A549 (cell line): ENCODE results near the gene ATP1A3. TPM values are rescaled to one million over a fixed set of nuclear protein-coding genes. Genes with fewer than 3 reads are reported as not detected.
A peak's percentile ranks its signal among the peaks of the same experiment; 100 is the strongest.

Experiments
- BHLHE40 ChIP-seq: IDR thresholded peaks from 2 replicates; pipeline ENCODE4 v1.6.1; 2012; ENCODE audit warnings: low read depth, low read length, inconsistent platforms
- CBX2 ChIP-seq: fragments of 200-600 bp; sonication (generic); IDR thresholded peaks from 2 replicates; pipeline ENCODE4 v1.6.1; 2016; ENCODE audit warnings: low read depth, mild to moderate bottlenecking, borderline replicate concordance
- CEBPB ChIP-seq, 2 experiments: fragments of >200 bp in 1 of 2; sonication (Bioruptor Twin) in 1 of 2; formaldehyde crosslinking in 1 of 2; IDR thresholded peaks; 2 replicates each; pipeline ENCODE4 v1.6.1; 2012 to 2016
- CHD4 ChIP-seq: fragments of 200-600 bp; sonication (generic); IDR thresholded peaks from 2 replicates; pipeline ENCODE4 v1.6.1; 2016; ENCODE audit warnings: antibody characterized with exemption, mild to moderate bottlenecking, borderline replicate concordance
- EP300 ChIP-seq, 2 experiments: fragments of >200 bp; sonication (Bioruptor Twin); formaldehyde crosslinking; IDR thresholded peaks; 2 replicates in 1 of 2; 3 replicates in 1 of 2; pipeline ENCODE4 v1.6.1; 2016 to 2017
- ESRRA ChIP-seq: fragments of 150-350 bp; IDR thresholded peaks from 2 replicates; pipeline ENCODE4 v1.6.1; 2014; ENCODE audit warnings: mild to moderate bottlenecking, low read length, borderline replicate concordance
- FOSB ChIP-seq: fragments of 250-450 bp; sonication (Bioruptor Pico); IDR thresholded peaks from 2 replicates; pipeline ENCODE4 v1.5.0; 2020; ENCODE audit warnings: mild to moderate bottlenecking, moderate library complexity
- FOSL2 ChIP-seq, 2 experiments: fragments of 450-650 bp in 1 of 2; fragments of >200 bp in 1 of 2; sonication (Bioruptor Twin) in 1 of 2; formaldehyde crosslinking; IDR thresholded peaks; 2 replicates each; pipeline versions ENCODE4 v1.5.0 to v1.6.1; 2016 to 2020; ENCODE audit warnings: mild to moderate bottlenecking in 1 of 2, moderate library complexity in 1 of 2
- FOXS1 ChIP-seq: fragments of 250-450 bp; sonication (Bioruptor Pico); IDR thresholded peaks from 2 replicates; pipeline ENCODE4 v1.5.0; 2020; ENCODE audit warnings: mild to moderate bottlenecking, moderate library complexity
- HEYL ChIP-seq: fragments of 250-450 bp; sonication (Bioruptor Pico); IDR thresholded peaks from 2 replicates; pipeline ENCODE4 v1.8.0; 2021; ENCODE audit warnings: mild to moderate bottlenecking, moderate library complexity
- HOXA7 ChIP-seq: fragments of 250-450 bp; sonication (Bioruptor Pico); IDR thresholded peaks from 2 replicates; pipeline ENCODE4 v1.5.0; 2020; ENCODE audit warnings: mild to moderate bottlenecking, moderate library complexity
- JUN ChIP-seq, 2 experiments: fragments of >200 bp; sonication (Bioruptor Twin); formaldehyde crosslinking; IDR thresholded peaks; 2 replicates in 1 of 2; 3 replicates in 1 of 2; pipeline ENCODE4 v1.6.1; 2016 to 2017
- MAFK ChIP-seq: fragments of 450-650 bp; IDR thresholded peaks from 2 replicates; pipeline ENCODE4 v1.6.1; 2014; ENCODE audit not compliant: partially characterized antibody
- MAZ ChIP-seq: fragments of 150-350 bp; IDR thresholded peaks from 2 replicates; pipeline ENCODE4 v1.6.1; 2014; ENCODE audit warnings: antibody characterized with exemption, low read depth, low read length, borderline replicate concordance
- PHF8 ChIP-seq: fragments of 200-600 bp; sonication (generic); IDR thresholded peaks from 2 replicates; pipeline ENCODE4 v1.6.1; 2016; ENCODE audit warnings: low read depth, mild to moderate bottlenecking, antibody characterized with exemption, moderate library complexity, borderline replicate concordance
- POLR2A ChIP-seq: IDR thresholded peaks from 2 replicates; pipeline ENCODE4 v1.6.1; 2012; ENCODE audit warnings: mild to moderate bottlenecking, low read length
- POLR2AphosphoS2 ChIP-seq: conservative IDR thresholded peaks from 2 replicates; pipeline ENCODE4 v1.6.1; 2012; ENCODE audit warnings: low read length, improper control_type of control experiment, inconsistent platforms
- RCOR1 ChIP-seq: fragments of 150-350 bp; IDR thresholded peaks from 2 replicates; pipeline ENCODE4 v1.6.1; 2014; ENCODE audit warnings: antibody characterized with exemption, low read length, low read depth
- RFX5 ChIP-seq: fragments of 450-650 bp; IDR thresholded peaks from 2 replicates; pipeline ENCODE4 v1.7.1; 2014; ENCODE audit warnings: antibody characterized with exemption, mild to moderate bottlenecking, moderate library complexity
- RNF2 ChIP-seq: fragments of 200-600 bp; sonication (generic); IDR thresholded peaks from 2 replicates; pipeline ENCODE4 v1.6.1; 2016; ENCODE audit warnings: low read depth, mild to moderate bottlenecking, antibody characterized with exemption, moderate library complexity, borderline replicate concordance
- SMC3 ChIP-seq: fragments of >200 bp; sonication (Bioruptor Twin); formaldehyde crosslinking; IDR thresholded peaks from 3 replicates; pipeline ENCODE4 v1.6.1; 2018; ENCODE audit warnings: inconsistent platforms
- TP53 ChIP-seq: fragments of 250-450 bp; sonication (Bioruptor Pico); IDR thresholded peaks from 2 replicates; pipeline ENCODE4 v1.5.0; 2021; ENCODE audit warnings: mild to moderate bottlenecking, moderate library complexity
- ZFP36 ChIP-seq: fragments of 450-650 bp; IDR thresholded peaks from 2 replicates; pipeline ENCODE4 v1.6.1; 2014; ENCODE audit warnings: borderline replicate concordance; ENCODE audit not compliant: partially characterized antibody
- ZSCAN20 ChIP-seq: fragments of 250-450 bp; sonication (Bioruptor Pico); IDR thresholded peaks from 2 replicates; pipeline ENCODE4 v1.8.0; 2022; ENCODE audit warnings: mild to moderate bottlenecking, moderate library complexity
- polyA plus RNA-seq, 4 experiments: library from polyadenylated mRNA; depleted of rRNA in 3 of 4; stranded (reverse); fragments of >200 nt; fragmentation: RNase III in 1 of 4; extraction: RNeasy Plus Mini Kit Qiagen cat#74134 plus additional on column Dnase treatment in 1 of 4; gene quantifications; 2 replicates in 3 of 4; 3 replicates in 1 of 4; pipeline ENCODE4 v1.2.3, GENCODE V29; 2011 to 2017
- TF ChIP-seq, protein P1 (sequence below): fragments of >200 bp; sonication (Bioruptor Twin); formaldehyde crosslinking; IDR thresholded peaks from 3 replicates; pipeline ENCODE4 v1.5.1; 2016
- TF ChIP-seq, protein P2 (sequence below): fragments of 250-450 bp; sonication (Bioruptor Pico); IDR thresholded peaks from 2 replicates; pipeline ENCODE4 v1.5.0; 2020; ENCODE audit warnings: low read depth, mild to moderate bottlenecking, moderate library complexity
- TF ChIP-seq, protein P3 (sequence below): fragments of 250-450 bp; sonication (Bioruptor Pico); IDR thresholded peaks from 2 replicates; pipeline ENCODE4 v1.5.0; 2021; ENCODE audit warnings: mild to moderate bottlenecking, moderate library complexity, borderline replicate concordance
- TF ChIP-seq, protein P4 (sequence below): fragments of 450-650 bp; IDR thresholded peaks from 2 replicates; pipeline ENCODE4 v1.6.1; 2014; ENCODE audit warnings: antibody characterized with exemption
- TF ChIP-seq, protein P5 (sequence below): fragments of 150-350 bp; IDR thresholded peaks from 2 replicates; pipeline ENCODE4 v1.6.1; 2014; ENCODE audit warnings: low read depth, mild to moderate bottlenecking, low read length
- TF ChIP-seq, protein P6 (sequence below): fragments of 200-600 bp; sonication (generic); IDR thresholded peaks from 2 replicates; pipeline ENCODE4 v1.6.1; 2016; ENCODE audit warnings: antibody characterized with exemption, mild to moderate bottlenecking, moderate library complexity

ATP1A3 gene
- polyA plus RNA-seq, 2 of the 4 experiments (the other 2 are of a cell fraction), result 0.67 to 3.7 TPM

DNA sequence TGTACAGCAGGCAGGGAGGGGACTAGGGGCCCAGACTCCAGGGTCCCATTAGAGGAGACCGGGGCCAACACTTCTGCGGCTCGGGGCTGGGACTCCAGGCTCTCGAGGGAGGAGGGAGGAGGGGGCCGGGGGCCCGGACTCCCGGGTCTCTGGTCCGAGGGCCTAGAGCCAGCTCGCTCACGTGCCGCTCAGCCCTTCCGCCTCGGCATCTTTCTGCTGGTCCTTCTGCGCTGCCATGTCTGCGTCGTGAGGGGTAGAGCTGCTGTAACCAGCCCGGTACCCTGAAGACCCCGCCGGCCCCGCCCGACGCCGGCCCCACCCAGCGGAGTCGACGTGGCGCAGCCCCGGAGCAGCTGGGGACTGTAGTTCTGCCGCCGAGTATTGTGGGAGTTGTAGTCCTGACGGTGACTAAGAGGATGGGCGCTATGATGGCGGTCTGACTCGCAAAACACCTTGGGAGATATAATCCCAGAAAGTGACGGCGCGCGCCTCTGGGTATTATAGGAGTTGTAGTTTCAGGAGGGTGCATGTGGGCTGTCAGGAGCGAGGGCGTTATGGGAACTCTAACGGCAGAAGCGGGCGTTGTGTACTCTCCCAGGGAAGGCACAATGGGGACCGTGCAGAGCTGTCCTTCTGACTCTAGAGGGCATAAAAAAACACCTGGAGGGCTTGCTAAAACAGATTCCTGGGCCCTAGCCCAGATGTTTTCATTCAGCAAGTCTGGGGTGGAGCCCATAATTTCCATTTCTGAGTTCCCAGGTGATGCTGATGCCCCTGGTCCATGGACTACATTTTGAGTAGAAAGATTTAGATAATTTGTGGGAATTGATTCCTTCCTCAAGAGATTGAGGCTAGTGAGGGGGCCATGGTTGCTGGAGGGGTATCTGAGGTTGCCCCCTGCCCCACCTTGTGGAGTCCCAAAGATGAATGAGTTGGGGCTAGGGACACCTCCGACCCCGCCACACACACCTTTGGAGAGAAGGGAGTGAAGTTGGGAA, 34.7 kb downstream of the ATP1A3 start, which contains the start of gene RABAC1 (continued):
- TF ChIP-seq, protein P1, sequence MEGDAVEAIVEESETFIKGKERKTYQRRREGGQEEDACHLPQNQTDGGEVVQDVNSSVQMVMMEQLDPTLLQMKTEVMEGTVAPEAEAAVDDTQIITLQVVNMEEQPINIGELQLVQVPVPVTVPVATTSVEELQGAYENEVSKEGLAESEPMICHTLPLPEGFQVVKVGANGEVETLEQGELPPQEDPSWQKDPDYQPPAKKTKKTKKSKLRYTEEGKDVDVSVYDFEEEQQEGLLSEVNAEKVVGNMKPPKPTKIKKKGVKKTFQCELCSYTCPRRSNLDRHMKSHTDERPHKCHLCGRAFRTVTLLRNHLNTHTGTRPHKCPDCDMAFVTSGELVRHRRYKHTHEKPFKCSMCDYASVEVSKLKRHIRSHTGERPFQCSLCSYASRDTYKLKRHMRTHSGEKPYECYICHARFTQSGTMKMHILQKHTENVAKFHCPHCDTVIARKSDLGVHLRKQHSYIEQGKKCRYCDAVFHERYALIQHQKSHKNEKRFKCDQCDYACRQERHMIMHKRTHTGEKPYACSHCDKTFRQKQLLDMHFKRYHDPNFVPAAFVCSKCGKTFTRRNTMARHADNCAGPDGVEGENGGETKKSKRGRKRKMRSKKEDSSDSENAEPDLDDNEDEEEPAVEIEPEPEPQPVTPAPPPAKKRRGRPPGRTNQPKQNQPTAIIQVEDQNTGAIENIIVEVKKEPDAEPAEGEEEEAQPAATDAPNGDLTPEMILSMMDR, result peak; percentile 54
- TF ChIP-seq ZFP36, result no peak
- TF ChIP-seq TP53 (CRISPR knock-in tag), result 0 out of 2 replicates have a peak, but pooled peaks have one; percentile 45
- TF ChIP-seq, protein P2, sequence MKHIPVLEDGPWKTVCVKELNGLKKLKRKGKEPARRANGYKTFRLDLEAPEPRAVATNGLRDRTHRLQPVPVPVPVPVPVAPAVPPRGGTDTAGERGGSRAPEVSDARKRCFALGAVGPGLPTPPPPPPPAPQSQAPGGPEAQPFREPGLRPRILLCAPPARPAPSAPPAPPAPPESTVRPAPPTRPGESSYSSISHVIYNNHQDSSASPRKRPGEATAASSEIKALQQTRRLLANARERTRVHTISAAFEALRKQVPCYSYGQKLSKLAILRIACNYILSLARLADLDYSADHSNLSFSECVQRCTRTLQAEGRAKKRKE (CRISPR knock-in tag), result no peak
- no peak for TF ChIP-seq FOXS1 (CRISPR knock-in tag)
- TF ChIP-seq BHLHE40, result peak; percentile 64; the same call in 1 of the 2 replicates
- TF ChIP-seq, protein P3, sequence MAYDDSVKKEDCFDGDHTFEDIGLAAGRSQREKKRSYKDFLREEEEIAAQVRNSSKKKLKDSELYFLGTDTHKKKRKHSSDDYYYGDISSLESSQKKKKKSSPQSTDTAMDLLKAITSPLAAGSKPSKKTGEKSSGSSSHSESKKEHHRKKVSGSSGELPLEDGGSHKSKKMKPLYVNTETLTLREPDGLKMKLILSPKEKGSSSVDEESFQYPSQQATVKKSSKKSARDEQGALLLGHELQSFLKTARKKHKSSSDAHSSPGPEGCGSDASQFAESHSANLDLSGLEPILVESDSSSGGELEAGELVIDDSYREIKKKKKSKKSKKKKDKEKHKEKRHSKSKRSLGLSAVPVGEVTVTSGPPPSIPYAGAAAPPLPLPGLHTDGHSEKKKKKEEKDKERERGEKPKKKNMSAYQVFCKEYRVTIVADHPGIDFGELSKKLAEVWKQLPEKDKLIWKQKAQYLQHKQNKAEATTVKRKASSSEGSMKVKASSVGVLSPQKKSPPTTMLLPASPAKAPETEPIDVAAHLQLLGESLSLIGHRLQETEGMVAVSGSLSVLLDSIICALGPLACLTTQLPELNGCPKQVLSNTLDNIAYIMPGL, result peak; percentile 65; the same call in 1 of the 2 replicates
- TF ChIP-seq MAZ, result 0 out of 2 replicates have a peak, but pooled peaks have one; percentile 45
- TF ChIP-seq CBX2, result no peak
- TF ChIP-seq ZSCAN20 (CRISPR knock-in tag), result no peak
- TF ChIP-seq HOXA7, result no peak
- peak; percentile 70 for TF ChIP-seq POLR2A
- peak; percentile 34 to 67; a peak in 2 of 5 replicates for TF ChIP-seq JUN (IDR thresholded peaks at IDR 0.05)
- TF ChIP-seq HEYL (CRISPR knock-in tag), result no peak
- no peak for TF ChIP-seq RNF2
- TF ChIP-seq PHF8, result peak; percentile 62; the same call in 1 of the 2 replicates
- peak in 1 of 2 experiments; percentile 10; a peak in 1 of 4 replicates for TF ChIP-seq CEBPB (IDR thresholded peaks at IDR 0.05)
- TF ChIP-seq, protein P4, sequence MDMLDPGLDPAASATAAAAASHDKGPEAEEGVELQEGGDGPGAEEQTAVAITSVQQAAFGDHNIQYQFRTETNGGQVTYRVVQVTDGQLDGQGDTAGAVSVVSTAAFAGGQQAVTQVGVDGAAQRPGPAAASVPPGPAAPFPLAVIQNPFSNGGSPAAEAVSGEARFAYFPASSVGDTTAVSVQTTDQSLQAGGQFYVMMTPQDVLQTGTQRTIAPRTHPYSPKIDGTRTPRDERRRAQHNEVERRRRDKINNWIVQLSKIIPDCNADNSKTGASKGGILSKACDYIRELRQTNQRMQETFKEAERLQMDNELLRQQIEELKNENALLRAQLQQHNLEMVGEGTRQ, result no peak; the same call in 1 of the 2 replicates
- TF ChIP-seq CHD4, result 0 out of 2 replicates have a peak, but pooled peaks have one; percentile 58
- TF ChIP-seq FOSB (CRISPR knock-in tag), result no peak
- no peak for TF ChIP-seq RCOR1
- TF ChIP-seq, protein P5, sequence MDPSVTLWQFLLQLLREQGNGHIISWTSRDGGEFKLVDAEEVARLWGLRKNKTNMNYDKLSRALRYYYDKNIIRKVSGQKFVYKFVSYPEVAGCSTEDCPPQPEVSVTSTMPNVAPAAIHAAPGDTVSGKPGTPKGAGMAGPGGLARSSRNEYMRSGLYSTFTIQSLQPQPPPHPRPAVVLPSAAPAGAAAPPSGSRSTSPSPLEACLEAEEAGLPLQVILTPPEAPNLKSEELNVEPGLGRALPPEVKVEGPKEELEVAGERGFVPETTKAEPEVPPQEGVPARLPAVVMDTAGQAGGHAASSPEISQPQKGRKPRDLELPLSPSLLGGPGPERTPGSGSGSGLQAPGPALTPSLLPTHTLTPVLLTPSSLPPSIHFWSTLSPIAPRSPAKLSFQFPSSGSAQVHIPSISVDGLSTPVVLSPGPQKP, result no peak
- TF ChIP-seq, protein P6, sequence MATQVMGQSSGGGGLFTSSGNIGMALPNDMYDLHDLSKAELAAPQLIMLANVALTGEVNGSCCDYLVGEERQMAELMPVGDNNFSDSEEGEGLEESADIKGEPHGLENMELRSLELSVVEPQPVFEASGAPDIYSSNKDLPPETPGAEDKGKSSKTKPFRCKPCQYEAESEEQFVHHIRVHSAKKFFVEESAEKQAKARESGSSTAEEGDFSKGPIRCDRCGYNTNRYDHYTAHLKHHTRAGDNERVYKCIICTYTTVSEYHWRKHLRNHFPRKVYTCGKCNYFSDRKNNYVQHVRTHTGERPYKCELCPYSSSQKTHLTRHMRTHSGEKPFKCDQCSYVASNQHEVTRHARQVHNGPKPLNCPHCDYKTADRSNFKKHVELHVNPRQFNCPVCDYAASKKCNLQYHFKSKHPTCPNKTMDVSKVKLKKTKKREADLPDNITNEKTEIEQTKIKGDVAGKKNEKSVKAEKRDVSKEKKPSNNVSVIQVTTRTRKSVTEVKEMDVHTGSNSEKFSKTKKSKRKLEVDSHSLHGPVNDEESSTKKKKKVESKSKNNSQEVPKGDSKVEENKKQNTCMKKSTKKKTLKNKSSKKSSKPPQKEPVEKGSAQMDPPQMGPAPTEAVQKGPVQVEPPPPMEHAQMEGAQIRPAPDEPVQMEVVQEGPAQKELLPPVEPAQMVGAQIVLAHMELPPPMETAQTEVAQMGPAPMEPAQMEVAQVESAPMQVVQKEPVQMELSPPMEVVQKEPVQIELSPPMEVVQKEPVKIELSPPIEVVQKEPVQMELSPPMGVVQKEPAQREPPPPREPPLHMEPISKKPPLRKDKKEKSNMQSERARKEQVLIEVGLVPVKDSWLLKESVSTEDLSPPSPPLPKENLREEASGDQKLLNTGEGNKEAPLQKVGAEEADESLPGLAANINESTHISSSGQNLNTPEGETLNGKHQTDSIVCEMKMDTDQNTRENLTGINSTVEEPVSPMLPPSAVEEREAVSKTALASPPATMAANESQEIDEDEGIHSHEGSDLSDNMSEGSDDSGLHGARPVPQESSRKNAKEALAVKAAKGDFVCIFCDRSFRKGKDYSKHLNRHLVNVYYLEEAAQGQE, result no peak
- no peak for TF ChIP-seq POLR2AphosphoS2
- TF ChIP-seq ESRRA, result no peak
- TF ChIP-seq FOSL2 (IDR thresholded peaks at IDR 0.05), result no peak
- TF ChIP-seq FOSL2 (CRISPR knock-in tag; IDR thresholded peaks at IDR 0.05), result peak; percentile 76
- no peak; the same call in 2 of the 3 replicates for TF ChIP-seq SMC3
- TF ChIP-seq EP300 (IDR thresholded peaks at IDR 0.05), result no peak
- TF ChIP-seq RFX5, result no peak
- TF ChIP-seq MAFK, result no peak
